Activated B cell treated with CpG ODN at 0.5 μM for 24 hours (primary cell): ENCODE data around the gene TRAPPC10. TPM values are rescaled to one million over a fixed set of nuclear protein-coding genes. Genes with fewer than 3 reads are reported as not detected.

Source experiments
- ATAC-seq: fragments of 200-7000 bp; cut with Tn5 transposase; one replicate; pipeline ENCODE4 v1.10.0; 2021; ENCODE audit warnings: low read depth, mild to moderate bottlenecking, moderate library complexity
- CTCF ChIA-PET: fragments of 350-600 bp; sonication (Branson Sonifier 250); formaldehyde crosslinking; loops from one replicate; lab custom pipeline; 2021; ENCODE audit warnings: antibody characterized with exemption; lab: Charles Lee
- POLR2A ChIA-PET: fragments of 350-600 bp; sonication (Branson Sonifier 250); formaldehyde crosslinking; loops from one replicate; lab custom pipeline; 2021; ENCODE audit warnings: antibody characterized with exemption; lab: Charles Lee
- DNase-seq: peaks from one replicate; pipeline ENCODE4 v3.0.0; 2022
- H3K27ac Mint-ChIP-seq: one replicate; pipeline ENCODE4 v1.8.0; 2020; ENCODE audit warnings: mixed read lengths
- H3K27me3 Mint-ChIP-seq: one replicate; pipeline ENCODE4 v1.8.0; 2021; ENCODE audit warnings: mixed read lengths
- H3K36me3 Mint-ChIP-seq: one replicate; pipeline ENCODE4 v1.8.0; 2021; ENCODE audit warnings: low read depth, mixed read lengths
- H3K4me1 Mint-ChIP-seq: one replicate; pipeline ENCODE4 v1.8.0; 2021; ENCODE audit warnings: mixed read lengths
- H3K4me3 Mint-ChIP-seq: one replicate; pipeline ENCODE4 v1.8.0; 2020; ENCODE audit warnings: mild to moderate bottlenecking, mixed read lengths
- H3K9me3 Mint-ChIP-seq: one replicate; pipeline ENCODE4 v1.8.0; 2020; ENCODE audit warnings: mixed read lengths
- CTCF ChIP-seq: fragments of 200-600 bp; IDR thresholded peaks from one replicate; pipeline ENCODE4 v1.8.0; 2022; ENCODE audit warnings: antibody characterized with exemption, mild to moderate bottlenecking
- intact Hi-C: fragments of 100-400 bp; cut with micrococcal nuclease; formaldehyde crosslinking; loops from one replicate; pipeline ENCODE4 v1.15.1; 2024
- total RNA-seq: library from RNA; stranded (reverse); gene quantifications from 2 replicates; pipeline ENCODE4 v1.2.3, GENCODE V29; 2022

Gene TRAPPC10
- total RNA-seq, 1 donor from 2014 or later = 96.0 TPM

- ChIA-PET POLR2A (no interaction called here), CTCF (no interaction called here)
- no peaks in the 10 kb centered on the region for H3K9me3 Mint-ChIP-seq
- H3K4me3 Mint-ChIP-seq = no peak overlapping the region
- H3K4me1 Mint-ChIP-seq = no peaks in the 10 kb centered on the region
- no peak for ATAC-seq
- no peak overlapping the region for H3K27ac Mint-ChIP-seq
- TF ChIP-seq CTCF = no peak
- peaks cover 49% of the 10 kb centered on the region for H3K36me3 Mint-ChIP-seq
- H3K27me3 Mint-ChIP-seq = no peaks in the 10 kb centered on the region
- intact Hi-C loops = no loop called here
- DNase-seq = no peak
These were observed 43.5 kb upstream of the TRAPPC10 start for GRCh38 chr21:43968410-43969114.

- ChIA-PET POLR2A (no interaction called here), CTCF (no interaction called here)
- no peaks in the 10 kb centered on the region for H3K27me3 Mint-ChIP-seq
- peaks cover 51% of the 10 kb centered on the region for H3K36me3 Mint-ChIP-seq
- no peaks in the 10 kb centered on the region for H3K9me3 Mint-ChIP-seq
- H3K4me1 Mint-ChIP-seq = no peaks in the 10 kb centered on the region
- no peak for DNase-seq
- no peak overlapping the region for H3K27ac Mint-ChIP-seq
- TF ChIP-seq CTCF = no peak
- intact Hi-C loops = no loop called here
- H3K4me3 Mint-ChIP-seq = no peak overlapping the region
- no peak for ATAC-seq
These were observed 43.0 kb upstream of the TRAPPC10 start for GRCh38 chr21:43969115-43969444.

- ChIA-PET CTCF (no interaction called here), POLR2A (no interaction called here)
- no peak for ATAC-seq
- no peaks in the 10 kb centered on the region for H3K9me3 Mint-ChIP-seq
- H3K36me3 Mint-ChIP-seq = peaks cover 48% of the 10 kb centered on the region
- intact Hi-C loops = no loop called here
- no peaks in the 10 kb centered on the region for H3K27me3 Mint-ChIP-seq
- DNase-seq = no peak
- no peak overlapping the region for H3K27ac Mint-ChIP-seq
- H3K4me3 Mint-ChIP-seq = no peak overlapping the region
- TF ChIP-seq CTCF = no peak
- H3K4me1 Mint-ChIP-seq = peaks cover 7% of the 10 kb centered on the region
These were observed 41.6 kb upstream of the TRAPPC10 start for GRCh38 chr21:43970551-43970950.

GRCh38 chr21:43971201-43971991 lies 40.7 kb upstream of the TRAPPC10 start:
- CTCF ChIA-PET = no interaction called here
- no peak overlapping the region for H3K27ac Mint-ChIP-seq
- intact Hi-C loops = no loop called here

More at GRCh38 chr21:43971201-43971991, 40.7 kb upstream of the TRAPPC10 start:
- no peak for TF ChIP-seq CTCF
- Mint-ChIP-seq H3K4me1 (peaks cover 9% of the 10 kb centered on the region), H3K36me3 (peaks cover 49% of the 10 kb centered on the region), H3K4me3 (no peak overlapping the region), H3K9me3 (no peaks in the 10 kb centered on the region), H3K27me3 (no peaks in the 10 kb centered on the region)
- DNase-seq (no peak), ATAC-seq (no peak)
- POLR2A ChIA-PET = no interaction called here
